ENCODE data around the gene COL23A1. TPM values are rescaled to one million over a fixed set of nuclear protein-coding genes. Genes with fewer than 3 reads are reported as not detected.

The COL23A1 gene
- total and polyA plus RNA-seq, 2 of the 8 experiments (the other 6 are each of a cell fraction or from before 2014, with no cell fraction given): 3.1 to 4.7 TPM

- Histone ChIP-seq H2AFZ (ENCODE audit: low read length) (no peak overlapping the region), H3K79me1 (ENCODE audit: low read depth, low read length) (no peaks in the 10 kb centered on the region), H3K23ac (ENCODE audit: insufficient read length) (no peak overlapping the region), H3K4me2 (ENCODE audit: insufficient read depth in 1 of 2, low read depth in 2 of 2, low read length in 2 of 2) (no peak overlapping the region), H2BK5ac (ENCODE audit: low read depth, low read length) (no peak overlapping the region), H3K4ac (replicated peaks; ENCODE audit: insufficient read length, low read depth, low read length) (no peak overlapping the region), H3K18ac (ENCODE audit: extremely low read depth, low read length) (no peak overlapping the region), H4K20me1 (replicated peaks in 1 of 2; ENCODE audit: control insufficient read depth in 1 of 2, insufficient read depth in 2 of 2, low read length in 2 of 2) (no peaks in the 10 kb centered on the region), H3K14ac (ENCODE audit: insufficient read length) (no peak overlapping the region), H3K27ac (ENCODE audit: low read depth, low read length) (no peak overlapping the region), H2BK120ac (replicated peaks; ENCODE audit: low read depth, low read length) (no peak overlapping the region), H3K4me1 (replicated peaks in 1 of 4; ENCODE audit: control insufficient read depth in 3 of 4, insufficient read depth in 4 of 4, low read length in 3 of 4) (no peaks in the 10 kb centered on the region), H3K23me2 (ENCODE audit: low read depth, low read length) (no peaks in the 10 kb centered on the region), H2BK15ac (ENCODE audit: low read length) (no peak overlapping the region), H3K4me3 (ENCODE audit: extremely low read depth in 1 of 4, insufficient read depth in 2 of 4, low read depth in 3 of 4, low read length in 4 of 4) (no peak overlapping the region), H3K9ac (replicated peaks in 1 of 4; ENCODE audit: extremely low read depth in 1 of 4, low read depth in 3 of 4, low read length in 3 of 4) (no peak overlapping the region), H4K5ac (ENCODE audit: insufficient read length, low read depth, low read length) (no peak overlapping the region), H2BK12ac (ENCODE audit: low read depth, low read length) (no peak overlapping the region), H3K79me2 (ENCODE audit: control insufficient read depth in 1 of 2, insufficient read depth in 2 of 2, low read length in 2 of 2) (no peaks in the 10 kb centered on the region), H4K91ac (replicated peaks; ENCODE audit: insufficient read length, low read length) (no peak overlapping the region), H3K56ac (replicated peaks; ENCODE audit: insufficient read length, low read depth, low read length) (no peak overlapping the region), H3K36me3 (ENCODE audit: control insufficient read depth in 2 of 4, insufficient read depth in 4 of 4, low read length in 3 of 4) (no peaks in the 10 kb centered on the region), H4K8ac (ENCODE audit: extremely low read depth, insufficient read depth, low read length) (no peak overlapping the region), H2AK5ac (ENCODE audit: low read depth, low read length) (no peak overlapping the region), H3K9me3 (ENCODE audit: insufficient read depth in 2 of 2, low read depth in 1 of 2, low read length in 1 of 2) (no peaks in the 10 kb centered on the region; a peak in 1 of 4 replicates), H2BK20ac (ENCODE audit: low read length) (no peak overlapping the region), H3K27me3 (replicated peaks in 1 of 4; ENCODE audit: control insufficient read depth in 3 of 4, extremely low read depth in 1 of 4, insufficient read depth in 3 of 4, low read length in 3 of 4) (no peaks in the 10 kb centered on the region)
- POLR2A ChIA-PET (ENCODE audit: partially characterized antibody): interaction anchor here (0.5 to 0.6 kb wide), 2 partner anchors 13 to 46 kb away, joined by 3 read pairs; no protein-coding TSS in a partner anchor
- 90% methylated on average over 1 of the region's 1 CpG; no CpG with 5 or more reads in 1 of the 2 experiments for WGBS, 2 experiments (ENCODE audit: extremely low coverage in 1 of 2, insufficient coverage in 1 of 2, insufficient read length in 1 of 2, insufficient replicate concordance in 2 of 2, low coverage in 1 of 2, low lambda C conversion rate in 2 of 2, missing lambda C conversion rate in 1 of 2)
- no peak for DNase-seq (ENCODE audit: low read depth in 1 of 2, low spot score in 2 of 2)
- FAIRE-seq: no peak
- CTCF ChIA-PET (ENCODE audit: partially characterized antibody): interaction anchor here (0.9 to 1.6 kb wide), 8 partner anchors 8 to 217 kb away, joined by 3 to 6 read pairs (median 4); partner anchors contain the start of gene COL23A1
- TF ChIP-seq CHD1 (IDR thresholded peaks at IDR 0.05; ENCODE audit: low read depth, low read length): no peak
- TF ChIP-seq SP4 (IDR thresholded peaks at IDR 0.05; ENCODE audit: low read length): no peak
- no peak for TF ChIP-seq EGR1 (IDR thresholded peaks at IDR 0.05; ENCODE audit: borderline replicate concordance, low read depth, low read length)
- no peak for TF ChIP-seq PHF8 (conservative IDR thresholded peaks at IDR 0.05; ENCODE audit: low read depth, low read length)
- TF ChIP-seq BRCA1 (IDR thresholded peaks at IDR 0.05; ENCODE audit: low read depth, low read length): no peak
- TF ChIP-seq, protein P1, sequence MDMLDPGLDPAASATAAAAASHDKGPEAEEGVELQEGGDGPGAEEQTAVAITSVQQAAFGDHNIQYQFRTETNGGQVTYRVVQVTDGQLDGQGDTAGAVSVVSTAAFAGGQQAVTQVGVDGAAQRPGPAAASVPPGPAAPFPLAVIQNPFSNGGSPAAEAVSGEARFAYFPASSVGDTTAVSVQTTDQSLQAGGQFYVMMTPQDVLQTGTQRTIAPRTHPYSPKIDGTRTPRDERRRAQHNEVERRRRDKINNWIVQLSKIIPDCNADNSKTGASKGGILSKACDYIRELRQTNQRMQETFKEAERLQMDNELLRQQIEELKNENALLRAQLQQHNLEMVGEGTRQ (IDR thresholded peaks at IDR 0.05; ENCODE audit: low read length): no peak
- no peak for TF ChIP-seq KDM4A (IDR thresholded peaks at IDR 0.05; ENCODE audit: low read depth, low read length, severe bottlenecking)
- TF ChIP-seq RNF2 (IDR thresholded peaks at IDR 0.05; ENCODE audit: borderline replicate concordance, low read depth, low read length, missing control alignments, poor library complexity, severe bottlenecking): no peak
- no peak for TF ChIP-seq TBP (IDR thresholded peaks at IDR 0.05; ENCODE audit: low read depth, low read length)
- no peak for TF ChIP-seq BACH1 (IDR thresholded peaks at IDR 0.05; ENCODE audit: low read length)
- no peak for TF ChIP-seq YY1 (IDR thresholded peaks at IDR 0.05; ENCODE audit: low read depth, low read length)
- no peak for TF ChIP-seq CHD2 (IDR thresholded peaks at IDR 0.05; ENCODE audit: low read length)
- TF ChIP-seq EZH2 (IDR thresholded peaks at IDR 0.05; ENCODE audit: low read depth, low read length, severe bottlenecking): no peak
- no peak for TF ChIP-seq SIN3A (conservative IDR thresholded peaks at IDR 0.05 in 1 of 2, IDR thresholded peaks at IDR 0.05 in 1 of 2; ENCODE audit: low read depth in 1 of 2, low read length in 2 of 2)
Observed at GRCh38 chr5:178496642-178497041, 93.6 kb downstream of the COL23A1 start.

All from H1 (cell line).